Loucy (cell line): ENCODE measurements around the gene OR10AD1.

Experiments used
- CTCF ChIP-seq: fragments of 200-600 bp; sonication (generic); conservative IDR thresholded peaks from 2 replicates; pipeline ENCODE4 v1.5.1; 2014; ENCODE audit warnings: mild to moderate bottlenecking, antibody characterized with exemption, low read length
- EZH2phosphoT487 ChIP-seq: fragments of 200-600 bp; IDR thresholded peaks from 2 replicates; pipeline ENCODE4 v1.6.1; 2018; ENCODE audit warnings: antibody characterized with exemption, mild to moderate bottlenecking, moderate library complexity, borderline replicate concordance

DNA sequence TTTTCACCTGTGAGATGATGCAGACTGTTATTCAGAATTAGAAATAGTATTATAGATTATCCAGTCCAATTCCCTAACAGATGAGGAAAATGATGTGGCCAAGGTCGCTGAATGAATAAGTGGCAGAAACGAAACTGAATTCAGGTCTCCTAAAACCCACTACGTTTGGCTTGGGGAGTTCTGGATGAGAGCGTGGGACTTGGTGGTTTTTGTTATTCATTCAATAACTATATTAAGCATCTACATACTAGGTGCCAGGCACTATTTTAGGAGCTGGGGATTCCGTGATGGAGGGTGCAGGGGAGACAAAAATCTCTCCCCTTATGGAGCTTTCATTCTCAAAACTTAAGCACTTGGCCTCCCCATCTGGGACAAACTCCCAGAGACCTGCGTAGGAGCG, 20.5 kb downstream of the OR10AD1 start:
- TF ChIP-seq CTCF = no peak
- TF ChIP-seq EZH2phosphoT487 = no peak
